Cardiac atrium fibroblast (primary cell): ENCODE measurements around the gene RNF208. TPM values are rescaled to one million over a fixed set of nuclear protein-coding genes. Genes with fewer than 3 reads are reported as not detected.

Experiments used
- total RNA-seq: library from RNA; depleted of rRNA; stranded (reverse); fragments of >200 nt; gene quantifications from 2 replicates; pipeline ENCODE4 v1.2.3, GENCODE V29; 2015

The RNF208 gene
- total RNA-seq: 0.16 TPM in 1 of 2 replicates, not detected in the other

GRCh38 chr9:137222190-137223077, at the start of gene RNF208:
RNF208 (minus strand) TSS chr9:137222240; CDS start chr9:137221212, 1,028 bp downstream.

GRCh38 chr9:137254624-137255447, 32.8 kb upstream of the RNF208 start, which contains the start of gene NELFB:
NELFB (plus strand) TSS chr9:137255327.

GRCh38 chr9:137251194-137251461, 29.1 kb upstream of the RNF208 start, which contains the start of gene STPG3:
STPG3 (plus strand) TSS chr9:137251286; CDS start chr9:137251287, 1 bp downstream.

GRCh38 chr9:137240841-137241489, 18.9 kb upstream of the RNF208 start, which contains the start of gene TUBB4B:
TUBB4B (plus strand) TSS chr9:137241287; CDS start chr9:137241361, 74 bp downstream.

GRCh38 chr9:137230705-137231371, 8.8 kb upstream of the RNF208 start, which contains the start of gene SLC34A3:
SLC34A3 (plus strand) TSS chr9:137230901; CDS start chr9:137231703, 802 bp downstream.

GRCh38 chr9:137227054-137227852, 5.2 kb upstream of the RNF208 start, which contains the start of gene RNF224:
RNF224 (plus strand) TSS chr9:137227502; CDS start chr9:137228336, 834 bp downstream.

GRCh38 chr9:137224830-137225694, 3.0 kb upstream of the RNF208 start, which contains the start of gene CYSRT1:
CYSRT1 (plus strand) TSS chr9:137225174; CDS start chr9:137225622, 448 bp downstream.

GRCh38 chr9:137205126-137206069, 16.6 kb downstream of the RNF208 start, which contains the start of the genes NDOR1 and TMEM203:
NDOR1 (plus strand) TSS chr9:137205700; CDS start chr9:137205778, 78 bp downstream.
TMEM203 (minus strand) TSS chr9:137205648; CDS start chr9:137205414, 234 bp downstream.

GRCh38 chr9:137200311-137201204, 21.5 kb downstream of the RNF208 start, which contains the start of gene TPRN:
TPRN (minus strand) TSS chr9:137200741; CDS start chr9:137200711, 30 bp downstream.

GRCh38 chr9:137188490-137189296, 33.3 kb downstream of the RNF208 start, which contains the start of the genes ANAPC2 and SSNA1:
ANAPC2 (minus strand) TSS chr9:137188560; CDS start chr9:137188532, 28 bp downstream.
SSNA1 (plus strand) TSS chr9:137188676; CDS start chr9:137188727, 51 bp downstream.

Other genes starting within 250 kb of the RNF208 start
- gene PTGDS, start 244.7 kb downstream of the RNF208 start, total RNA-seq: 4.5 and 15.2 TPM in 2 replicates
- not detected in 2 replicates for gene LCNL1, start 239.2 kb downstream of the RNF208 start, total RNA-seq
- gene PAXX, start 229.8 kb downstream of the RNF208 start, total RNA-seq: 17.7 and 29.2 TPM in 2 replicates
- gene CLIC3, start 225.7 kb downstream of the RNF208 start, total RNA-seq: 4.7 and 16.8 TPM in 2 replicates
- gene ABCA2, start 194.0 kb downstream of the RNF208 start, total RNA-seq: 12.3 and 23.8 TPM in 2 replicates
- not detected in 2 replicates for gene FUT7, start 190.2 kb downstream of the RNF208 start, total RNA-seq
- 51.2 and 71.8 TPM in 2 replicates for gene NPDC1, start 176.1 kb downstream of the RNF208 start, total RNA-seq
- gene ENTPD2, start 168.2 kb downstream of the RNF208 start, total RNA-seq: not detected in 2 replicates
- 0.18 and 2.6 TPM in 2 replicates for gene SAPCD2, start 151.7 kb downstream of the RNF208 start, total RNA-seq
- 8.5 and 10.7 TPM in 2 replicates for gene UAP1L1, start 144.7 kb downstream of the RNF208 start, total RNA-seq
- 86.1 and 101 TPM in 2 replicates for gene MAN1B1, start 135.3 kb downstream of the RNF208 start, total RNA-seq
- gene DPP7, start 107.5 kb downstream of the RNF208 start, total RNA-seq: 136 and 138 TPM in 2 replicates
- gene GRIN1, start 83.1 kb downstream of the RNF208 start, total RNA-seq: not detected in 2 replicates
- gene LRRC26, start 52.2 kb downstream of the RNF208 start, total RNA-seq: not detected in 2 replicates
- gene TMEM210, start 50.2 kb downstream of the RNF208 start, total RNA-seq: not detected in 2 replicates
- gene ANAPC2, start 33.7 kb downstream of the RNF208 start, total RNA-seq: 13.5 and 20.3 TPM in 2 replicates
- 52.2 and 74.0 TPM in 2 replicates for gene SSNA1, start 33.6 kb downstream of the RNF208 start, total RNA-seq
- gene TPRN, start 21.5 kb downstream of the RNF208 start, total RNA-seq: 5.8 and 7.2 TPM in 2 replicates
- 26.7 and 38.4 TPM in 2 replicates for gene TMEM203, start 16.6 kb downstream of the RNF208 start, total RNA-seq
- gene NDOR1, start 16.5 kb downstream of the RNF208 start, total RNA-seq: 8.3 and 9.4 TPM in 2 replicates
- gene CYSRT1, start 2.9 kb upstream of the RNF208 start, total RNA-seq: not detected in 2 replicates
- gene RNF224, start 5.3 kb upstream of the RNF208 start, total RNA-seq: not detected in 2 replicates
- not detected in 2 replicates for gene SLC34A3, start 8.7 kb upstream of the RNF208 start, total RNA-seq
- 223 and 269 TPM in 2 replicates for gene TUBB4B, start 19.0 kb upstream of the RNF208 start, total RNA-seq
- gene STPG3, start 29.0 kb upstream of the RNF208 start, total RNA-seq: not detected in 2 replicates
- 44.6 and 49.7 TPM in 2 replicates for gene NELFB, start 33.1 kb upstream of the RNF208 start, total RNA-seq
- gene TOR4A, start 55.5 kb upstream of the RNF208 start, total RNA-seq: 13.0 and 15.6 TPM in 2 replicates
- gene NRARP, start 80.0 kb upstream of the RNF208 start, total RNA-seq: 0.18 and 1.9 TPM in 2 replicates
- gene EXD3, start 200.9 kb upstream of the RNF208 start, total RNA-seq: 2.8 and 4.0 TPM in 2 replicates
- 0.16 TPM in 1 of 2 replicates, not detected in the other for gene NOXA1, start 201.2 kb upstream of the RNF208 start, total RNA-seq
- gene ENTPD8, start 219.1 kb upstream of the RNF208 start, total RNA-seq: not detected in 2 replicates
- gene NSMF, start 237.1 kb upstream of the RNF208 start, total RNA-seq: 40.3 and 49.1 TPM in 2 replicates